GM18520 (cell line): ENCODE measurements around the gene EXOC3L4.

Experiments
- ATAC-seq: cut with Tn5 transposase; IDR thresholded peaks from one replicate; pipeline ENCODE4 v1.9.1; 2021; ENCODE audit not compliant: unreplicated experiment

EXOC3L4 gene

GRCh38 chr14:103090481-103091020 lies 4.0 kb upstream of the EXOC3L4 start:
- no peak for ATAC-seq

DNA sequence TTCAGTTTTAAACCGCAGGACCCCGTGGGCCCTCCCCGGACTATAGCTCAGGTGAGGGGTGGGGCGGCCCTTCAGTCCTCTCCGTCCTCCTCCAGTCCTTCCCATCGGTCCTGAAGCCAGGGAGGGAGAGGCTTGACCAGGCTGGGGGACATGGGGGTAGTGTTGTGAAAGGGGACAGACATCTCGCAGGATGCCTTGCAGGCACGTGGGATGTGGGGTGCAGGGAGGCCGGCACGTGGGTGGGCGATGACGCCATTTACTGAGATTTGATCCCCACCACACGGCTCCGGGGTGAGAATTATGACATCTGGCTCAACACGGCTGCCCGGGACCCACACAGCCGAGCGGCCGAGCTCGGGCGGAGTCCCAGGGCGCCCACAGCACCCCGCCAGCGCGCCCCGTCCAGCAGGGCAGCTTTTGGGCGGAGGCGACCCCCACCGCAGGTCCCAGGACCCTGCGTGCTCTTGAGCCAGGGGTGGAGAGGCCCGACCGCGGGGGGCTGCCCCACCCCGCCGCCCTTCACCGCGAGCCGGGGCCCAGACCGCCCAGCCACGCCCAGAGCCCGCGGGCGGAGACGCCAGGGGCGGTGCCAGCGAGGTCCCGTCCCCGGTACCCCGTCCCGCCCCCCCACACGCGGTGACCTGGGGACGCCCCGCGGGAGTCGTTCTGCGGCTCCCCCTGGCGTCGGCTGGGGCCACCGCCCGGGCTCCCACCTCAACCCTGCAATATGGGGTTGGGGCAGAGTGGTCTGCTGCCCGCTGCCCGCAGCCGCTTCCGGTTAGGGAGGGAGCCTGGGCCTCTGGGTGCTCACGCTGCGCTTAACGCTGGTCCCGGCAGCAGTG lies 3.3 kb upstream of the EXOC3L4 start:
- ATAC-seq: no peak

- no peak for ATAC-seq
Observed at GRCh38 chr14:103091883-103092222, 2.7 kb upstream of the EXOC3L4 start.

DNA sequence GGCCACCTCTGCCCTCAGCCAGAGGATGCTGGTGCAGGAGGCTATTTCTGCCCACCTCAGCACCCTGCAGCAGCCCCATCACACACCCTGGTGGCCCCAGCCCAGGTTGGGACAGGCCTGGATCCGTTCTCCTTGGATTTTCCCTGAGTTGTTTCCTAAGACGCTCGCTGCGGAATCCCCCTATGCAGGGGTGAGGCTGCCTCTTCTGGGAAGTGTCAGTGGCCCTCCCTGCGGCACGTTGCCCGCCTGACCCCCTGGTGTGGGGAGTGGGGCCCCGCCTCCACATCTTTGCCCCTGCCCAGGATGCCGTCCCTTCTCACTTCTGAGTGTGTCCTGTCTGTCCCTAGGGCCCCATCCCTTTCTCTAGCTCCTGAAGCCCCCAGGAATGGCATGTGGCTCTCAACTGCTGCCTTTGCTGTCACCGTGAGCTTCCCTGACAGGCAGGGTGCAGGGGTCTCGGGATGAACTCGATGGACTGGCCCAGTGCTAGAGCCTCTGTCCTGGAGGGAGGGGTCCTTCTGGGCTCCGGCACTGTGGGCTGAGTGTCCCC lies 594 bp upstream of the EXOC3L4 start:
- ATAC-seq: no peak

GRCh38 chr14:103095210-103095778 lies 769 bp downstream of the EXOC3L4 start:
- ATAC-seq: no peak

- ATAC-seq: no peak
Observed at GRCh38 chr14:103096387-103096786, 1.9 kb downstream of the EXOC3L4 start.

DNA sequence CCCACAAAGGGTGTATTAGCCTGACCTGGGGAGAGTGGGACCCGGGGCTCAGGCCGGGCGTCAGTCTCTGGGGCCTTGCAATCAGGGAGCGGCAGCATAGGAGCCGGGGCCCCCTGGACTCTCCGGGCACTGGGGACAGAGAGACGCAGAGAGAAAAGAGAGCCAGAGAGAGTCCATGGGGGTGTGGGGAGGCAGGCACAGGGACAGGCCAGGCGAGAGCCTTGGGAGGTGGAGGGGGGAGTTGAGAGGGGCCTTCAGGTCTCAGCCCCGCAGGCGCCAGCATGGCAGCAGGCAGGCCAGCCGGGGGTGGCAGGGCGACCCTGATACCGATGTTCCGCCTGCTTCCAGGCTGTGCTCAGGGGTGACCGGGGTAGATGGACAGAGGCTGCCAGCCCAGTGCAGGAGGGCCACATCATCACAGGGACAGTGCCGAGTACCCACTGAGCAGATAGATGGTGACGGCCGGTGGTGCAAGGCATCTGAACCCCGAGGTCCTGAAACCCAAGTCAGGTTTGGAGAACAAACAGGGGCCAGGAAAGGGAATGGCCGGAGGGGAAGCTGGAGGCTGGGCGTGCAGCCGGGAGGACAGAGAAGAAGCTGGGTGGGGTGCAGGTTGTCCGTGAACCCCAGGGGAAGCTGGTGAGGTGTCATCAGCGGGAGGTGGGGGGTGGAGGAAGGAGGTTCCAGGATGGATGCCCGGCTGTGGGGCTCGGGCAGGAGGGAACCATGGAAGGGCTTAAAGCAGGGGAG lies 2.9 kb downstream of the EXOC3L4 start:
- no peak for ATAC-seq

DNA sequence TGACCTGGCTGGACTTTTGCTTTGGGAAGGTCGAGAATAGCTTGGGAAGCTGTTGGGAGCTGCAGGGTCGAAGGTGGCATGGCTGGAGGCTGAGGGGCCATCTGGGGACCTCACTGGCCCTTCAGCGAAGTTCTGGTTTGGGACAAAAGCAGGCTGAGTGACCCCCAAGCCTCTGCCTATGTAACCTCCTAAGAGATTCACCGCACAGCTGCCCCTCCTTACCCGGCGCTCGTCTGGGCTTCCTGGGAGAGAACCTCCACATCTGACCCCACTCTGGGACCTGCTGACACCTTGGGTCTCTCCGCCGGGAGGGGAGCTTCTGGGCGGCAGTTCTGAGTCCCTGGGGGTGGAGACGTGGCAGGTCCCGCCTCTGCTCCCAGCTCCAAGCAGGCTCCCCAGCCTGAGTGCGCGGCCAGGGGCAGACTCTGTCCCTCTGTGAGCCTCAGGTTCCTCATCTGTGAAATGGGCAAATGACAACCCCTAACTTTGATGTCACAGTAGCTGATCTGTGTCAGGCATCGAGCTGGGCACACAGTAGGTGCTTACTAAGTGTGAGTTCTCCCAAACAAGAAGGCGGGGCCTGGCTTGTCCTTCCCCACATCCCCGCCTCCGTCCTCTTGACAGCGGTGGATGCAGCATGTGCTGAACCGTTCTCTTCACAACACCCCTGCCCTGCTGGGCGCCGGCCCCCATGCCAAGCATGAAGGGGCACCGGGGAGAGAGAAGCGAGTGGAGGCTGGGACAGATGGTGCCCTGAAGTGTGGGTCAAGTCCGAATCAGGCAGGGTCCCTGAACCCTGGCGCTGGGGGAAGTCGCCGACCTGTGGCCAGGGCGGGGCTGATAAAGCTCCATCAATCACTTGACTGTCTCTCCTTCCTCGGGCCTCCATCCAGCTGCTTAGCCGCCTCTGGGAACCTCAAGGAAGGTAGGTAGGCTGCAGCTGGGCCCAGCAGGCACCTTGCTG lies 3.8 kb downstream of the EXOC3L4 start:
- ATAC-seq: no peak

- no peak for ATAC-seq
Observed at GRCh38 chr14:103099081-103099732, 4.7 kb downstream of the EXOC3L4 start.

DNA sequence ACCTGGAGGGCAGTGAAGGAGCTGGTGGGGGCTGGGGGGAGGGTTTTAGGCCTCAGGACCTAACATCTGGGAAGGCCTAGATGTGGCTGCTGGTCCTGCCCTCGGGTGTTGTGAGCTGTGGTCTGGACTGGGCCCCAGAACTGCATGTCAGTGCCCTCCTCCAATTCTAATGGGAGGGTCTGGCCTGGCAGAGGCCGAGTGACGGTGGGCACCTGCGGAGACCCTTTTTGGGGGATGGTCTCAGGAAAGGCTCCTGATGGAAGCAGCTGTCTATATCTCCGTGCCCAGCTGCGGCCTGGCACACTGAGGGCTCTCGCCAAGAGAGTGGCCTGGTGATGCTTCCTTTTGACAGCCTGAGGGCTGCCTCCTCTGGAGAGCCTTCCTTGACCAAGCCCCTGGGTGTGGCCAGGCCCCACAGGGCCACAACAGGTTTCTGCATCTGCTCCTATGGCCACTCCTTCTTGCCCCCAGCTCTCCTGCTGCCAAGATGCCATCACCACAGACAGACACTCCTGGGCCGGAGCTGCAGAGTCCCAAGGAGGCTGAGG lies 5.3 kb downstream of the EXOC3L4 start:
- no peak for ATAC-seq

- peak; percentile 44 for ATAC-seq
Observed at GRCh38 chr14:103100281-103101121, 6.0 kb downstream of the EXOC3L4 start.

DNA sequence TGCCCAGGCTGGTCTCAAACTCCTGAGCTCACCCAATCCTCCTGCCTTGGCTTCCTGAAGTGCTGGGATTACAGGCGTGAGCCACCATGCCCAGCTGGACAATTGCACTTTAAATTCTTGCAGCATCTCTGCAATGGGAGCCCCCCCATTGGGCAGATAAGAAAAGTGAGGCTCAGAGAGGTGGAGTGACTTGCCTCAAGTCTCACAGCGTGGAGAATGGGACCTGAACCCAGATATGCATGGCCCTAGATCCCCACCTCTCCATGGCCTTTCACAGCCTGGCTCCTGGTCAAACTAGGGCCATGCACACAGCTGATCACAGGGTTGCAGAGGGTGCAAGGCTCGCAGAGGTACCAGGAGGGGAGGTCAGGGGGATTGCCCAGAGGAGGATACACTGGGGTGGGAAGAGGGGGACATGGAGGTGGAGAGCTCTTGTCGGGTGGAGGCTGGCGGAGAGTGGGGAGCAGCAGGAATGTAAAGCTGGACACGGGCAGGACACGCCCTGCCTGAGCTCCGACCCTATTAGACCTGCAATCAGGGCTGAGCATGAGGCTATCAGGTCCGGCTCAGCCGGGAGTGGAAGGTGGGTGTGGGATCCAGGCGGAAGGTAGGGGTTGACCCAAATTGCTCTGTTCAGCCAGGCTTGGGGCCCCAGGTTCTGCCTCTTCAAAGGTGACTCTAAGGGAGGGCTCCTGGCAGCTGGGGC lies 6.9 kb downstream of the EXOC3L4 start:
- no peak for ATAC-seq

DNA sequence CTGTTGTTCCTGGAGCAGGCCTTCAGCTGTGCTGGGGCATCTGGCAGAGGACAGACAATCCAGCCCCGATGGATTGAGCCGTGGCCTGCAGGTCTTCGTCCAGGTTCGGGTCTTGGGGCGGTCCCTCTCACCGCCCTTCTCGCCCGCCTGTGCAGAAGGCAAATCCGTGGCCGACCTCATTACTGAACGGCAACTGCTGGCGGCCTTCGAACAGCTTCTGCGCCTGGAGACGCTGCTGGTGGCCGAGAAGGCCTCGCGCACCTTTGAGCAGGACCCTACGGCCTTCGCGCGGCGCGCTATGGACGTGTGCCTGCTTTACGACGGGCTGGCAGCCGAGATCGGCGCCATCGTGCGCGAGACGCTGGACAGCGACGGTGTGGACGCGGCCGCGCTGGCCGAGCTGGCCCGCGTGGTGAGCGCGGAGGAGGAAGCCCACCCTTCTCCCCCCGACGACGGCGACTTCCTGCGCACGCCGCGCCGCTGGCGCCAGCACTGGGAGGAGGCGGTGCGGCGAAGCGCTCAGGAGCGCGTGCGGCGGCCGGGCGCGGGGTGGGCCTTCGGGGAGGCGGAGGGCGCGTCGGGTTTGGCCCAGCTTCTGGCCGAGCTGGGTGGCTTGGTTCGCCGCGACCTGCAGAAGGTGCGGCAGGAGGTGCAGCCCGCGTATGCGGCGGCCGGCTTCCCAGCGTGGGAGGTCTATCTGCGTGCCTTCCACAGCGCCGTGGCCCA lies 7.6 kb downstream of the EXOC3L4 start:
- ATAC-seq: no peak

DNA sequence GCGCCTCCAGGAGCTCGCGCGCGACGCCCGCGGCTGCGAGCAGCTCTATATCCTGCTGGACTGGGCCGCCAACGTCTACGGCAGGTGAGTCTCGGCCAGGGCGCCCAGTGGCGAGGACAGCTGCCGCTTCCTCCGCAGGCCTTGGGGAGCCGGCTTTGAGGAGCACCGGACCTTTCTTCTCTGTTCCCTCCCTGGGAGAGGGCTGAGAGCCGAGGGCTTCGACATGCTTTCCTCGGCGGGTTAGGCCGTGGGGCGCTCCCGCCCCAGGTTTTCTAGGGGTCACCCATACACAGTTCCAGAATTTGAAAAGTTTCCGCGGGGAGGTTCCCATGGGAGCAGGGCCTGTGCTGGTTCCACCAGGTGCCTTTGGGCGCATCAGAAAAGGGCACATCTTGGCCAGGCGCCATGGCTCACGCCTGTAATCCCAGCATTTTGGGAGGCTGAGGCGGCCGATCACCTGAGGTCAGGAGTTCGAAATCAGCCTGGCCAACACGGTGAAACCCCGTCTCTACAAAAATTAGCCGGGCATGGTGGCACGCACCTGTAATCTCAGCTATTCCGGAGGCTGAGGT lies 8.2 kb downstream of the EXOC3L4 start:
- ATAC-seq: no peak

- no peak for ATAC-seq
Observed at GRCh38 chr14:103103461-103104388, 9.2 kb downstream of the EXOC3L4 start.

GRCh38 chr14:103104389-103104653 lies 9.8 kb downstream of the EXOC3L4 start:
- ATAC-seq: no peak
